ENCODE measurements around the gene COL19A1. TPM values are rescaled to one million over a fixed set of nuclear protein-coding genes. Genes with fewer than 3 reads are reported as not detected.

The COL19A1 gene
- total and polyA plus RNA-seq, 2 of the 13 experiments (the other 11 are each of a cell fraction or from before 2014, with no cell fraction given), result not detected

DNA sequence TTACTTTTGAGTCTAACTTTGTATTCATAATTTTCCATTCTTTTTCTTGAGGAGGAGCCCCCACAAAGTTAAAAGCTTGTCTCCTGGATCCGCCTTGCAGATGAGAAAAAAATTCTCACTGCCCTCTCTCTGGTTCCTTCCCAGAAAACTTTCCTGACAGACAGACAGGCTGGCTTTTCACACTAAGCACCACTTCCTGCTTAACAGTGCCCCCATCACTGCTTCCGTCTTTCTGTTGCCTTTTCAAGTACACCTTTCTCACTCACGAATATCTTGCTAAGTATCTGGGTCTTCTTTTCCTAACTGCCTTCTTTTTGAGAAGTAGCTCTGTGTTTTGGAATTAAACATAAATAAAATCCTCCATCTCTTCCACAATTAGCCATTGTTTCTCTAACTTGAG lies 49.8 kb upstream of the COL19A1 start:
- POLR2A ChIA-PET, result no interaction called here
- no peaks in the 10 kb centered on the region for H3K9me3 ChIP-seq (ENCODE audit: low read length)
- ATAC-seq (no peak), DNase-seq (ENCODE audit: low spot score) (no peak), FAIRE-seq (no peak)
- no peaks in the 10 kb centered on the region for H3K27me3 ChIP-seq (ENCODE audit: control insufficient read depth in 1 of 2, insufficient read depth in 2 of 2, low read length in 2 of 2)
- 0 out of 2 replicates have a peak, but pooled peaks cover 5% of the 10 kb centered on the region for H3K4me1 ChIP-seq (ENCODE audit: insufficient read depth, low read length)
- intact Hi-C loops (cut with micrococcal nuclease; ENCODE audit: unreplicated experiment) (no loop called here), in situ Hi-C loops (cut with HindIII; ENCODE audit: extremely low pct_ligation_motif_present, low pct_unique_long_range_greater_than_20kb) (no loop called here)
- WGBS (ENCODE audit: low lambda C conversion rate), result 48% methylated on average over 3 of the region's 3 CpGs
- H2AFZ ChIP-seq (ENCODE audit: low read length), result no peak overlapping the region
- no peak overlapping the region for H3K27ac ChIP-seq (ENCODE audit: extremely low read length, insufficient read depth, low read length)
- no peak overlapping the region for H3K9ac ChIP-seq (ENCODE audit: insufficient read depth, low read depth, low read length)
- no peak overlapping the region for H3K4me2 ChIP-seq (ENCODE audit: low read depth, low read length)
- H3K4me3 ChIP-seq (replicated peaks in 1 of 3; ENCODE audit: insufficient read depth in 1 of 3, low read depth in 2 of 3, low read length in 3 of 3), result no peak overlapping the region
- no TSS peak for BruUV-seq (replicated peaks)
- no peaks in the 10 kb centered on the region for H3K36me3 ChIP-seq (replicated peaks in 1 of 2; ENCODE audit: control insufficient read depth in 1 of 2, insufficient read depth in 2 of 2, low read length in 2 of 2)
- CTCF ChIA-PET (ENCODE audit: low intra/inter-chr PET ratio, low total read pairs), result no interaction called here
- TF ChIP-seq ATF1 (CRISPR knock-in tag; IDR thresholded peaks at IDR 0.05) (no peak), ZFP36L1 (CRISPR knock-in tag; IDR thresholded peaks at IDR 0.05) (no peak), TARDBP (CRISPR knock-in tag; IDR thresholded peaks at IDR 0.05) (no peak), ZNF709 (CRISPR knock-in tag; IDR thresholded peaks at IDR 0.05) (no peak), ZNF839 (CRISPR knock-in tag; IDR thresholded peaks at IDR 0.05; ENCODE audit: borderline replicate concordance) (no peak), MEF2D (CRISPR knock-in tag; IDR thresholded peaks at IDR 0.05) (no peak), KLF9 (CRISPR knock-in tag; IDR thresholded peaks at IDR 0.05; ENCODE audit: low read depth) (no peak), ZNF501 (CRISPR knock-in tag; IDR thresholded peaks at IDR 0.05) (no peak), ZFP37 (CRISPR knock-in tag; IDR thresholded peaks at IDR 0.05; ENCODE audit: borderline replicate concordance) (no peak), NFYB (CRISPR knock-in tag; IDR thresholded peaks at IDR 0.05) (no peak), ZNF556 (CRISPR knock-in tag; IDR thresholded peaks at IDR 0.05; ENCODE audit: borderline replicate concordance) (no peak), TEF (CRISPR knock-in tag; IDR thresholded peaks at IDR 0.05) (no peak), HOXA7 (CRISPR knock-in tag; IDR thresholded peaks at IDR 0.05) (no peak)
- TF ChIP-seq, protein P1, sequence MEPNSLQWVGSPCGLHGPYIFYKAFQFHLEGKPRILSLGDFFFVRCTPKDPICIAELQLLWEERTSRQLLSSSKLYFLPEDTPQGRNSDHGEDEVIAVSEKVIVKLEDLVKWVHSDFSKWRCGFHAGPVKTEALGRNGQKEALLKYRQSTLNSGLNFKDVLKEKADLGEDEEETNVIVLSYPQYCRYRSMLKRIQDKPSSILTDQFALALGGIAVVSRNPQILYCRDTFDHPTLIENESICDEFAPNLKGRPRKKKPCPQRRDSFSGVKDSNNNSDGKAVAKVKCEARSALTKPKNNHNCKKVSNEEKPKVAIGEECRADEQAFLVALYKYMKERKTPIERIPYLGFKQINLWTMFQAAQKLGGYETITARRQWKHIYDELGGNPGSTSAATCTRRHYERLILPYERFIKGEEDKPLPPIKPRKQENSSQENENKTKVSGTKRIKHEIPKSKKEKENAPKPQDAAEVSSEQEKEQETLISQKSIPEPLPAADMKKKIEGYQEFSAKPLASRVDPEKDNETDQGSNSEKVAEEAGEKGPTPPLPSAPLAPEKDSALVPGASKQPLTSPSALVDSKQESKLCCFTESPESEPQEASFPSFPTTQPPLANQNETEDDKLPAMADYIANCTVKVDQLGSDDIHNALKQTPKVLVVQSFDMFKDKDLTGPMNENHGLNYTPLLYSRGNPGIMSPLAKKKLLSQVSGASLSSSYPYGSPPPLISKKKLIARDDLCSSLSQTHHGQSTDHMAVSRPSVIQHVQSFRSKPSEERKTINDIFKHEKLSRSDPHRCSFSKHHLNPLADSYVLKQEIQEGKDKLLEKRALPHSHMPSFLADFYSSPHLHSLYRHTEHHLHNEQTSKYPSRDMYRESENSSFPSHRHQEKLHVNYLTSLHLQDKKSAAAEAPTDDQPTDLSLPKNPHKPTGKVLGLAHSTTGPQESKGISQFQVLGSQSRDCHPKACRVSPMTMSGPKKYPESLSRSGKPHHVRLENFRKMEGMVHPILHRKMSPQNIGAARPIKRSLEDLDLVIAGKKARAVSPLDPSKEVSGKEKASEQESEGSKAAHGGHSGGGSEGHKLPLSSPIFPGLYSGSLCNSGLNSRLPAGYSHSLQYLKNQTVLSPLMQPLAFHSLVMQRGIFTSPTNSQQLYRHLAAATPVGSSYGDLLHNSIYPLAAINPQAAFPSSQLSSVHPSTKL (CRISPR knock-in tag; IDR thresholded peaks at IDR 0.05), result no peak
- H4K20me1 ChIP-seq (ENCODE audit: insufficient read depth, low read length), result no peaks in the 10 kb centered on the region
- H3K79me2 ChIP-seq (ENCODE audit: insufficient read depth, low read length), result no peaks in the 10 kb centered on the region
